ENCODE results near the gene NEO1. TPM values are rescaled to one million over a fixed set of nuclear protein-coding genes. Genes with fewer than 3 reads are reported as not detected.

Gene NEO1
- total and polyA plus RNA-seq, 2 experiments from 2014 or later, result 4.5 to 13.6 TPM

GRCh38 chr15:73287019-73287418 lies 234.8 kb downstream of the NEO1 start:
- H3K27me3 ChIP-seq (replicated peaks; ENCODE audit: insufficient read depth), result no peaks in the 10 kb centered on the region
- H3K79me2 ChIP-seq (ENCODE audit: insufficient read depth), result no peaks in the 10 kb centered on the region
- H3K9me3 ChIP-seq (ENCODE audit: low read depth), result no peaks in the 10 kb centered on the region
- H3K27ac ChIP-seq, result no peak overlapping the region
- H3K4me1 ChIP-seq (ENCODE audit: insufficient read depth), result peaks cover 11% of the 10 kb centered on the region
- in situ Hi-C loops (cut with MboI), result no loop called here
- H3K9ac ChIP-seq, result no peak overlapping the region
- TF ChIP-seq EZH2 (IDR thresholded peaks at IDR 0.05; ENCODE audit: insufficient read depth, poor library complexity, severe bottlenecking) (no peak), EZH2phosphoT487 (IDR thresholded peaks at IDR 0.05; ENCODE audit: insufficient read depth, low read depth) (no peak)
- H3K36me3 ChIP-seq (ENCODE audit: low read depth), result no peaks in the 10 kb centered on the region
- no peaks in the 10 kb centered on the region for H4K20me1 ChIP-seq (ENCODE audit: insufficient read depth)
- no peak overlapping the region for H3K4me3 ChIP-seq
- WGBS, 2 experiments (ENCODE audit: low coverage in 1 of 2, low lambda C conversion rate in 2 of 2, missing lambda C conversion rate in 2 of 2), result 42 to 60% methylated on average over 1 of the region's 1 CpG
- H3F3A ChIP-seq (ENCODE audit: insufficient read depth), result no peaks in the 10 kb centered on the region
- H2AFZ ChIP-seq, result no peak overlapping the region
- DNase-seq, result no peak
- no peak overlapping the region for H3K4me2 ChIP-seq (ENCODE audit: unreplicated experiment)
- no peaks in the 10 kb centered on the region for H3K9me2 ChIP-seq (ENCODE audit: insufficient read depth)

- Histone ChIP-seq H3K79me2 (ENCODE audit: insufficient read depth) (no peaks in the 10 kb centered on the region), H3K27me3 (replicated peaks; ENCODE audit: insufficient read depth) (no peaks in the 10 kb centered on the region), H2AFZ (no peak overlapping the region), H3K4me3 (no peak overlapping the region), H3K36me3 (ENCODE audit: low read depth) (no peaks in the 10 kb centered on the region), H3K9me2 (ENCODE audit: insufficient read depth) (no peaks in the 10 kb centered on the region), H3K9ac (no peak overlapping the region), H3K4me2 (ENCODE audit: unreplicated experiment) (no peak overlapping the region), H4K20me1 (ENCODE audit: insufficient read depth) (no peaks in the 10 kb centered on the region), H3F3A (ENCODE audit: insufficient read depth) (no peaks in the 10 kb centered on the region), H3K4me1 (ENCODE audit: insufficient read depth) (no peaks in the 10 kb centered on the region), H3K27ac (no peak overlapping the region), H3K9me3 (ENCODE audit: low read depth) (no peaks in the 10 kb centered on the region)
- in situ Hi-C loops (cut with MboI), result no loop called here
- no peak for DNase-seq
- WGBS, 2 experiments (ENCODE audit: low coverage in 1 of 2, low lambda C conversion rate in 2 of 2, missing lambda C conversion rate in 2 of 2), result 91 to 95% methylated on average over 1 of the region's 1 CpG
- TF ChIP-seq EZH2 (IDR thresholded peaks at IDR 0.05; ENCODE audit: insufficient read depth, poor library complexity, severe bottlenecking) (no peak), EZH2phosphoT487 (IDR thresholded peaks at IDR 0.05; ENCODE audit: insufficient read depth, low read depth) (no peak)
These were observed 239.2 kb downstream of the NEO1 start for GRCh38 chr15:73291441-73291840.

- Histone ChIP-seq H3F3A (ENCODE audit: insufficient read depth) (no peaks in the 10 kb centered on the region), H3K9ac (no peak overlapping the region), H3K79me2 (ENCODE audit: insufficient read depth) (no peaks in the 10 kb centered on the region), H3K4me1 (ENCODE audit: insufficient read depth) (no peaks in the 10 kb centered on the region), H3K4me3 (no peak overlapping the region), H3K9me2 (ENCODE audit: insufficient read depth) (no peaks in the 10 kb centered on the region), H3K36me3 (ENCODE audit: low read depth) (no peaks in the 10 kb centered on the region), H4K20me1 (ENCODE audit: insufficient read depth) (no peaks in the 10 kb centered on the region), H3K27me3 (replicated peaks; ENCODE audit: insufficient read depth) (no peaks in the 10 kb centered on the region), H3K9me3 (ENCODE audit: low read depth) (no peaks in the 10 kb centered on the region), H2AFZ (no peak overlapping the region), H3K27ac (no peak overlapping the region), H3K4me2 (ENCODE audit: unreplicated experiment) (no peak overlapping the region)
- DNase-seq, result no peak
- TF ChIP-seq EZH2phosphoT487 (IDR thresholded peaks at IDR 0.05; ENCODE audit: insufficient read depth, low read depth), result no peak
- no peak for TF ChIP-seq EZH2 (IDR thresholded peaks at IDR 0.05; ENCODE audit: insufficient read depth, poor library complexity, severe bottlenecking)
- 78 to 79% methylated on average over 4 of the region's 4 CpGs for WGBS, 2 experiments (ENCODE audit: low coverage in 1 of 2, low lambda C conversion rate in 2 of 2, missing lambda C conversion rate in 2 of 2)
- in situ Hi-C loops (cut with MboI), result no loop called here
These were observed 241.5 kb downstream of the NEO1 start for GRCh38 chr15:73293773-73294172.

- peak; percentile 20 for DNase-seq
- TF ChIP-seq EZH2 (IDR thresholded peaks at IDR 0.05; ENCODE audit: insufficient read depth, poor library complexity, severe bottlenecking) (no peak), EZH2phosphoT487 (IDR thresholded peaks at IDR 0.05; ENCODE audit: insufficient read depth, low read depth) (no peak)
- H3K4me3 ChIP-seq, result no peak overlapping the region
These were observed 243.5 kb downstream of the NEO1 start for GRCh38 chr15:73295630-73296286.

More at GRCh38 chr15:73295630-73296286, 243.5 kb downstream of the NEO1 start:
- Histone ChIP-seq H3K27me3 (replicated peaks; ENCODE audit: insufficient read depth) (no peaks in the 10 kb centered on the region), H3K9me3 (ENCODE audit: low read depth) (no peaks in the 10 kb centered on the region), H3K9ac (no peak overlapping the region), H3K4me1 (ENCODE audit: insufficient read depth) (no peaks in the 10 kb centered on the region), H4K20me1 (ENCODE audit: insufficient read depth) (no peaks in the 10 kb centered on the region), H3K27ac (no peak overlapping the region), H2AFZ (no peak overlapping the region), H3K79me2 (ENCODE audit: insufficient read depth) (no peaks in the 10 kb centered on the region), H3K36me3 (ENCODE audit: low read depth) (no peaks in the 10 kb centered on the region), H3K4me2 (ENCODE audit: unreplicated experiment) (no peak overlapping the region), H3F3A (ENCODE audit: insufficient read depth) (no peaks in the 10 kb centered on the region), H3K9me2 (ENCODE audit: insufficient read depth) (no peaks in the 10 kb centered on the region)
- in situ Hi-C loops (cut with MboI), result no loop called here
- 80% methylated on average over 6 of the region's 6 CpGs for WGBS, 2 experiments (ENCODE audit: low coverage in 1 of 2, low lambda C conversion rate in 2 of 2, missing lambda C conversion rate in 2 of 2)
